ENCODE measurements around the gene SSUH2.

Gene SSUH2

DNA sequence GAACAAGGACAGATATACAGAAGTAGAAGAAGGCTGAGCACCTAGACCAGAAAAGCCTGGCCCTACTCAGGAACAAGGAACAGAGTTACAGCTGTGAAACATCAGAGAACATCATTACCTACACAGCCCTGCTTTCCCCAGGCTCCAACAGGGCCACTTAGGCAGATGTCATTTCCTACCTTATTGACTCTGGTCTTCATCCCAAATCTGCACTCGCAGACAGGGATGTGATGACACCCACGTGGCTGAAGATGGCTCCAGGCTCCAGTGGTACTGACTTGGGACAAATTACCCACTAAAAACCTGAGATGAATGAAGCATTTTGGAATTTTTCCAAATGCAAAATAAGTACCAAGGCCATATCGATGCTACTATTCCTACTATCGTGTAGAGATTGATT, 18.0 kb upstream of the SSUH2 start:
- DNase-seq (ENCODE audit: low read depth), result no peak
- TF ChIP-seq, protein P1, sequence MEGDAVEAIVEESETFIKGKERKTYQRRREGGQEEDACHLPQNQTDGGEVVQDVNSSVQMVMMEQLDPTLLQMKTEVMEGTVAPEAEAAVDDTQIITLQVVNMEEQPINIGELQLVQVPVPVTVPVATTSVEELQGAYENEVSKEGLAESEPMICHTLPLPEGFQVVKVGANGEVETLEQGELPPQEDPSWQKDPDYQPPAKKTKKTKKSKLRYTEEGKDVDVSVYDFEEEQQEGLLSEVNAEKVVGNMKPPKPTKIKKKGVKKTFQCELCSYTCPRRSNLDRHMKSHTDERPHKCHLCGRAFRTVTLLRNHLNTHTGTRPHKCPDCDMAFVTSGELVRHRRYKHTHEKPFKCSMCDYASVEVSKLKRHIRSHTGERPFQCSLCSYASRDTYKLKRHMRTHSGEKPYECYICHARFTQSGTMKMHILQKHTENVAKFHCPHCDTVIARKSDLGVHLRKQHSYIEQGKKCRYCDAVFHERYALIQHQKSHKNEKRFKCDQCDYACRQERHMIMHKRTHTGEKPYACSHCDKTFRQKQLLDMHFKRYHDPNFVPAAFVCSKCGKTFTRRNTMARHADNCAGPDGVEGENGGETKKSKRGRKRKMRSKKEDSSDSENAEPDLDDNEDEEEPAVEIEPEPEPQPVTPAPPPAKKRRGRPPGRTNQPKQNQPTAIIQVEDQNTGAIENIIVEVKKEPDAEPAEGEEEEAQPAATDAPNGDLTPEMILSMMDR (IDR thresholded peaks at IDR 0.05; ENCODE audit: low read depth, low read length, missing control alignments), result no peak
- in situ Hi-C loops (cut with HindIII; ENCODE audit: low sequenced_read_pairs), result no loop called here
- no peak overlapping the region for H3K4me3 ChIP-seq (ENCODE audit: low read depth, low read length)

DNA sequence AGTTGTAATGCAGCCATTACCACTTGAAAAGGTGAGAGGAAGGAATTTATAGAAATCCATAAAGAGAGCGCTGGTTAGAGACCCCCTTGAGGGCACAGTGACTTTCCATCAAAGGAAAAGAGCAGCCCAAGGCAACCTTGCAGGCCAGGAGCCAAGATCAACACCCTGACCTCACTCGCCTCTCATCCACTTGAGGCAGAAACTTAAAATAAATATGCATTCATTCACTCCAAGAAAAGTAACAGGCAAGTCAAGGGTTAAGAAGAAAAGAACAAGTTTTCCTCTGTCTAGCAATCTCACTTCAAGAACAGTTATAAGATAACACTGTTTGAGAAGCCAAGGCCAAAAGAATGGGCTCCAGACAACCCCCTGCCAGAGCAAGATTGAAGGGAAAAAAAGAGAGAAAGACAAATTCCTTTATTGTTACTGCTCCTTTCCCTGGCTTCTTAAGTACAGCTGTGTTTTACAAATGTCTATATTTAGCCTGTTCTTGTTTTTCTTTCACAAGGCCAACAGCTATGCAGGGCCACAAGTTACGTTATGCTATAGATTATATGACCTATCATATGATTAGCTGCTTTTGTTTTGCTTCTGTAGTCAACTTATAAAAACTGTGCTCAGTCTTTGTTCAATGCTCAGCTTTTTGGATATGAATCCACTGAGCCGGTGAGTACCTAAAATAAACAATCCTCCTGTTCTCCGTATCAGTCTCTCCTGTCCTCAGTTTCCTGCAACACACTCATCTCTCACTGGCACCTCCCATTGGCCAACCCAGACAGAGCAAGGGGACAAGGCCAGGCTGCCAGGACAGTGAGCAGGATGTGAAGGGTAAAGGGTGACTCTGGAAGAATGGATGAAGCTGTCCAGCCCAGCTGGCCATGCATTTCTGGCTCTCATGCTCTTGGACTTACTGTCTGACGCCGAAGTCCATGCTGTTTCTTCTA, 15.8 kb upstream of the SSUH2 start:
- peak; percentile 12 for DNase-seq (ENCODE audit: low read depth)
- in situ Hi-C loops (cut with HindIII; ENCODE audit: low sequenced_read_pairs), result no loop called here
- TF ChIP-seq, protein P1 (IDR thresholded peaks at IDR 0.05; ENCODE audit: low read depth, low read length, missing control alignments), result no peak
- no peak overlapping the region for H3K4me3 ChIP-seq (ENCODE audit: low read depth, low read length)

DNA sequence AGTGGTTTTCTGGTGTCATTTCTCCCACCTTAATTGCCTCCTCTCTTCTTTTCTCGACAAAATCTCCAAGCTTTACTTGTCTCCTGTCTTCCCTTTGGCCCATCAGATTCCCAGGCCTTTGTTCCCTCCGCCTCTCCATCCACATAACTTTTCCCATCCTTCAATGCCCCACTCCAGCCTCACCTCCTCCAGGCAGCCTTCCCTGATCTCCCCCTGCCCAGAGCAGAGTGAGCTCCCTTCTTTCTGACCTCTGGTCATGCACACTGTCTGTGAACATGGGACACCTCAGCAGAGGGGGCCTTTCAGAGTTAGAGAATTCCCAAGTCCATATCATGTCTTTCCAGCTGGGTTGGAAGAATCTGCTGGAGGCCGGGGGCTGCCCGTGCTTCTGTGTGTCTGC, 14.6 kb upstream of the SSUH2 start:
- DNase-seq (ENCODE audit: low read depth), result no peak
- TF ChIP-seq, protein P1 (IDR thresholded peaks at IDR 0.05; ENCODE audit: low read depth, low read length, missing control alignments), result no peak
- in situ Hi-C loops (cut with HindIII; ENCODE audit: low sequenced_read_pairs), result no loop called here
- H3K4me3 ChIP-seq (ENCODE audit: low read depth, low read length), result no peak overlapping the region

DNA sequence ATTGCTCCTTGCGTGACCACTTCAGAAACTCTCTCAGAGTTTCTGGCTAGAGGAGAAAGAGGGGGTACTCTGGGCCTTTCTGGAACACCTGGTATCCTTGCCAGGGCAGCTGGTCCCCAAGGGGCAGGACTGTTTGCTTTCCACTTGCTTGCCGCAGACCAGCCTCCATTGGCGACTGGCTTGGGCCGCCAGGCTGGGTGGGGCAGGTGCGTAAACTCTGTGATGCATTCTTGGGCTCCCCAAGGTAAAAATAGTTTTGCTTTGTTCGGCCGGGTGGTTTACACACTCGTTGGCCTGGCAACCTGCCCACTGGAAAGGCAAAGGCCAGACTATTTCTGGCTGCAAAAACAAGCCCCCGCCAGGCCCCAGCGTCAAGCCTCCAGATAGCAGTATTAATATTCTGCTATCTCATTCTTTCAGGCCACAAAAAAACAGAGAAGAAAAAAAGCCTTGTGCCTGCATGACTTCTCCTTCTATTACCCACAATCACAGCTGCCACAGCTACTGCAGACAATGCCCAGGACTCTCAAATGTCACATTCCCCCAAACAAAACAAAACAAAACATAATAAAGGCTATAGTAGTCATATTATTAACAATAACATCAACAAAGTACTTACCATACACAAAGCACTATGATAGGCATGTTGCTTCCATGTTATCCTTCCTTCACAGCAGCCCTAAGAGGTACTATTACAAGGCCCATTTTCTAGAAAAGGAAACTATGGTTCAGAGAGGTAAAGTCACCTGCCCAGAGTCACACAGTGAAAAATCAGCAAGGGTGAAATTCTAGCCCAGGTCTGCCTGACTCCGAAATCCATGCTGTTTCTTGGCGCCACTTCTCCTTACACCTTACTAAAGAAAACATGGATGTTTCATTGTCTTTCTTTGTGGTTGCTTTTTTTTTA, 14.0 kb upstream of the SSUH2 start:
- TF ChIP-seq, protein P1 (IDR thresholded peaks at IDR 0.05; ENCODE audit: low read depth, low read length, missing control alignments), result no peak
- in situ Hi-C loops (cut with HindIII; ENCODE audit: low sequenced_read_pairs), result no loop called here
- DNase-seq (ENCODE audit: low read depth), result peak; percentile 86
- no peak overlapping the region for H3K4me3 ChIP-seq (ENCODE audit: low read depth, low read length)

DNA sequence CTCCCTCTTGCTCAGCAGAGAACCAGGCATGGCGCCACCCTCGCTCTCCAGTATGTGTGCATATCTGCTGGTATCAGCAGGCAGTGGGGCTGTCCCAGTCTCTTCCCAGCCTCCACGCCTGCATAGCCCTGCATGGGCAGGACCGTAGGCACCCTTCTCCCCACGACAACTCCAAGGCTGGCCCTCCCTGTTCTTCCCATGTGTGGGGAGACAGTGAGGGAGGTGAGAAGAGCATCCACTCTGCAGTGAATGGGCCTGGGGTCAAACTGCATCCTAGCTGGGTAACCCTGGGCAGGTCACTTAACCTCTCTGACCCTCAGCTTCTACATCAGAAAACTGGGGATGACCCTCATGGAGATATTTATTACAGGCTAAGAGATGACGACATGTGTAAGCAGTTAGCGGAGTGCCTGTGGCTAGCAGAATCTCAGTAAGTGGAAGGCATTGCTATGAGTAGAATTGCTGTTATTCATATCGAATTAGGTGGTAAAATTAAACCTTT, 13.3 kb upstream of the SSUH2 start:
- DNase-seq (ENCODE audit: low read depth), result peak; percentile 23
- in situ Hi-C loops (cut with HindIII; ENCODE audit: low sequenced_read_pairs), result no loop called here

DNA sequence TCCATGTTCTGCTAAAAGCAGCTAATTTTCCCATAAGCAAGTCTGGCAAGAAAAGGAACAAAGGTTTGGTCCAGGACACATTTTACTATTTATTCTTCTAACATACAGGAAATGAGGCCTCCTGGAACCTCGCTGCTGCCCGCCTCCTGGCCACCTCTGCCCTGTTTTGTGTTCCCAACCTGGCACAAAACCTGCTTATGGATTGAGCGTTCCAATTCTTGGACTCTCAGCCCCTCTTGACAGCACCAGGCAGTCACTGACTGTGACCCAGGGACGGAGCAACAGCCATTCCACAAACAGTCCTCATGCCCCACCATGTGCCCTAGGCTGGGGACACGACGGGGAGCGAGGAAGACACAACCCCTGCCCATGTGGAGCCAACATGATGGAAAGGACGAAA, 11.6 kb upstream of the SSUH2 start:
- no peak overlapping the region for H3K4me3 ChIP-seq (ENCODE audit: low read depth, low read length)
- in situ Hi-C loops (cut with HindIII; ENCODE audit: low sequenced_read_pairs), result no loop called here
- TF ChIP-seq, protein P1 (IDR thresholded peaks at IDR 0.05; ENCODE audit: low read depth, low read length, missing control alignments), result no peak
- DNase-seq (ENCODE audit: low read depth), result no peak

More for the DNA sequence above, 13.3 kb upstream of the SSUH2 start:
- TF ChIP-seq, protein P1 (IDR thresholded peaks at IDR 0.05; ENCODE audit: low read depth, low read length, missing control alignments), result no peak
- H3K4me3 ChIP-seq (ENCODE audit: low read depth, low read length), result no peak overlapping the region

Data from astrocyte of the cerebellum (primary cell).